SU-DHL-6 (cell line): ENCODE results near the gene CCDC8.

ENCODE experiments used
- EZH2phosphoT487 ChIP-seq: fragments of 200-600 bp; sonication (generic), shearing (Covaris generic); conservative IDR thresholded peaks from 2 replicates; pipeline ENCODE4 v1.6.1; 2018; ENCODE audit warnings: mild to moderate bottlenecking, antibody characterized with exemption, low read length, moderate library complexity, mixed read lengths
- TF ChIP-seq, protein P1 (sequence below): fragments of 200-600 bp; sonication (generic); IDR thresholded peaks from one replicate; pipeline ENCODE4 v1.5.1; 2017; ENCODE audit warnings: antibody characterized with exemption, mild to moderate bottlenecking, low read length, moderate library complexity; ENCODE audit not compliant: insufficient read depth, poor library complexity, severe bottlenecking

GRCh38 chr19:46383846-46384245 is 29.5 kb downstream of the CCDC8 start:
- TF ChIP-seq EZH2phosphoT487: no peak
- TF ChIP-seq, protein P1, sequence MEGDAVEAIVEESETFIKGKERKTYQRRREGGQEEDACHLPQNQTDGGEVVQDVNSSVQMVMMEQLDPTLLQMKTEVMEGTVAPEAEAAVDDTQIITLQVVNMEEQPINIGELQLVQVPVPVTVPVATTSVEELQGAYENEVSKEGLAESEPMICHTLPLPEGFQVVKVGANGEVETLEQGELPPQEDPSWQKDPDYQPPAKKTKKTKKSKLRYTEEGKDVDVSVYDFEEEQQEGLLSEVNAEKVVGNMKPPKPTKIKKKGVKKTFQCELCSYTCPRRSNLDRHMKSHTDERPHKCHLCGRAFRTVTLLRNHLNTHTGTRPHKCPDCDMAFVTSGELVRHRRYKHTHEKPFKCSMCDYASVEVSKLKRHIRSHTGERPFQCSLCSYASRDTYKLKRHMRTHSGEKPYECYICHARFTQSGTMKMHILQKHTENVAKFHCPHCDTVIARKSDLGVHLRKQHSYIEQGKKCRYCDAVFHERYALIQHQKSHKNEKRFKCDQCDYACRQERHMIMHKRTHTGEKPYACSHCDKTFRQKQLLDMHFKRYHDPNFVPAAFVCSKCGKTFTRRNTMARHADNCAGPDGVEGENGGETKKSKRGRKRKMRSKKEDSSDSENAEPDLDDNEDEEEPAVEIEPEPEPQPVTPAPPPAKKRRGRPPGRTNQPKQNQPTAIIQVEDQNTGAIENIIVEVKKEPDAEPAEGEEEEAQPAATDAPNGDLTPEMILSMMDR: no peak
